Mucosa of stomach (tissue), 1 donor: ENCODE data around the gene TMEM215.
"Not testable (repeated sequence)": the region's sequence is repeated elsewhere in the genome, so short reads cannot be mapped to it uniquely, and the experiment has no call there.

Experiments used
- H3K27me3 ChIP-seq: one replicate; pipeline ENCODE4 v1.7.0; 2013; ENCODE audit warnings: mild to moderate bottlenecking, low read length; ENCODE audit not compliant: control insufficient read depth, insufficient read depth
- H3K36me3 ChIP-seq: one replicate; pipeline ENCODE4 v1.7.0; 2013; ENCODE audit warnings: low read length; ENCODE audit not compliant: control insufficient read depth, insufficient read depth
- H3K4me1 ChIP-seq: one replicate; pipeline ENCODE4 v1.7.0; 2013; ENCODE audit warnings: mild to moderate bottlenecking, low read length; ENCODE audit not compliant: control insufficient read depth, insufficient read depth
- H3K4me3 ChIP-seq: one replicate; pipeline ENCODE4 v1.7.0; 2013; ENCODE audit warnings: low read length
- H3K9ac ChIP-seq: one replicate; pipeline ENCODE4 v1.7.0; 2013; ENCODE audit warnings: mild to moderate bottlenecking, low read length, moderate library complexity
- H3K9me3 ChIP-seq: one replicate; pipeline ENCODE4 v1.7.0; 2013; ENCODE audit warnings: mild to moderate bottlenecking, low read length, moderate library complexity; ENCODE audit not compliant: control insufficient read depth
- donor health status: Pancreatic carcinoma.

The TMEM215 gene

GRCh38 chr9:32787816-32788215, 4.5 kb downstream of the TMEM215 start:
- H3K4me3 ChIP-seq, result no peak overlapping the region
- H3K27me3 ChIP-seq, result peaks cover 21% of the 10 kb centered on the region
- no peaks in the 10 kb centered on the region for H3K4me1 ChIP-seq
- no peaks in the 10 kb centered on the region for H3K36me3 ChIP-seq
- H3K9ac ChIP-seq, result no peak overlapping the region
- no peaks in the 10 kb centered on the region for H3K9me3 ChIP-seq

GRCh38 chr9:32796015-32796414, 12.7 kb downstream of the TMEM215 start:
- H3K27me3 ChIP-seq, H3K4me1 ChIP-seq, H3K9me3 ChIP-seq, H3K36me3 ChIP-seq, H3K4me3 ChIP-seq, H3K9ac ChIP-seq: not testable (repeated sequence)

DNA sequence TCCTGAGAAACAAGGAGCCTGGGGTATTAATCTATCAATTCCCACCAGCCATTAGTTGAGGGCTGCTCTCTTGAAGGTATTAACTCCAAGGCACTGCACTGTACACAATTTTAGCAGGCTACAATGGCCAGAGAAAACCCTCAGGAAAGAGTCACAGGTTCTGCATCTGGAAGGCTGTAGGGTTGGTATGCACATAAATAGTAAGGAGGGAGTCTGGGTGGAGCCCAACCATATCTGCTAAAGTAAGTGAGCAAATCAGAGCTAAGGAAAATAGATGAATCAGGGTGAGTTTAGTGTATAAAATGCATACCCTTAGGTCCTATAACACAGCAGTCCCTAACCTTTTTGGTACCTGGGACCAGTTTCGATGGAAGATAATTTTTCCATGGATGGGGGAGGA, 18.2 kb downstream of the TMEM215 start:
- Histone ChIP-seq H3K27me3 (no peaks in the 10 kb centered on the region), H3K4me3 (no peak overlapping the region), H3K36me3 (no peaks in the 10 kb centered on the region), H3K9ac (no peak overlapping the region), H3K9me3 (no peaks in the 10 kb centered on the region), H3K4me1 (no peaks in the 10 kb centered on the region)

DNA sequence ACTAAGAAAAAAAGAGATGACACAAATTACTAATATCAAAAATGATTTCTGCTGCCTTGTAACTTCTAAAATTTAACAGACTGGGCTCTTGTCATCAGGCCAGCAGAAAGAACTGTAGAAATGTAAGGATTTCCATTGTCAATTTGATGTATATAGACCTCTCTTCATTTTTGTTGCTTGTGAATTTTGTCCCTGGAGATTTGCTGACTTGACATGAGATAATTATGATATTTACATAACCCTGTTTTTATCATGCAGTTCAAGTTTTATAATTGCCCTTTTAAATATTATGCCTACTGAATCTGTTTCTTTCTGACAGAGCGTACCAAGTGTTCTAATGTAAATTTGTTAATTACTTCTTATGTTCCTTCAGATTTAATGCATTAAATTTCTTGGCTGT, 23.9 kb downstream of the TMEM215 start:
- H3K4me3 ChIP-seq, result no peak overlapping the region
- H3K9ac ChIP-seq, result no peak overlapping the region
- H3K36me3 ChIP-seq, result no peaks in the 10 kb centered on the region
- no peaks in the 10 kb centered on the region for H3K9me3 ChIP-seq
- no peaks in the 10 kb centered on the region for H3K27me3 ChIP-seq
- H3K4me1 ChIP-seq, result no peaks in the 10 kb centered on the region

GRCh38 chr9:32811246-32811645, 27.9 kb downstream of the TMEM215 start:
- H3K4me1 ChIP-seq, result no peaks in the 10 kb centered on the region
- H3K27me3 ChIP-seq, result no peaks in the 10 kb centered on the region
- no peak overlapping the region for H3K4me3 ChIP-seq
- no peaks in the 10 kb centered on the region for H3K9me3 ChIP-seq
- H3K9ac ChIP-seq, result no peak overlapping the region
- no peaks in the 10 kb centered on the region for H3K36me3 ChIP-seq

DNA sequence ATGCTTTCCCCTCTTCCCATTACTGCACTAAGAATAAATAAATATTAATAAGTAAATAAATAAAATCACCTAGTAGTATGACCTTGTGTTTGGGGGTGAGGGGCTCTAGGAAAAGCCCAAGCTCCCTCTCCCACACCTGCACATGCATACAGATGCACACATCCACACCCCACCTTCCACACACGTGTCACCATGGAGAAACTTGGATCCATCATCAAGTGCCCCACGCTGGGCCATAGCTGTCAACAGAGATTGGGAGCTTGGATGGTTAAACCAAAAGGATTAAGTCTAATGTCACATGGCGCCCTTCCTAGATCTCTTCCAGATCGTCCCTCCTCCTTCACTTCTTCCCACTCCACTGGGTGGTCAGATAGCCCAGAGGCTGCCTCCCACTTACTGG, 37.0 kb downstream of the TMEM215 start:
- no peak overlapping the region for H3K9ac ChIP-seq
- H3K4me3 ChIP-seq, result no peak overlapping the region
- H3K27me3 ChIP-seq, result no peaks in the 10 kb centered on the region
- no peaks in the 10 kb centered on the region for H3K9me3 ChIP-seq
- no peaks in the 10 kb centered on the region for H3K36me3 ChIP-seq
- no peaks in the 10 kb centered on the region for H3K4me1 ChIP-seq

DNA sequence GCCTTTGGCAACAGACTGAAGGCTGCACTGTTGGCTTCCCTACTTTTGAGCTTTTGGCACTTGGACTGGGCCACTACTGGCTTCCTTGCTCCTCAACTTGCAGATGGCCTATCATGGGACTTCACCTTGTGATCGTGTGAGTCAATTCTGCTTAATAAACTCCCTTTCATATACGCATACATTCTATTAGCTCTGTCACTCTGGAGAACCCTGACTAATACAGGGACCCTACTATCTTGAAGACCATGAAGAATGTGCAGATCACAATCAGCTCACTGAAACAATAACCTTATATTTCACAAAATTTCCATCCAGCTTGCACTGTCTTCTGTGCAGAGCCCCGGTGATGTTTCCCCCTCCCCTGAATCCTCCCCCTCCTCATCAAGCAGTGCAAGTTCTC, 39.8 kb downstream of the TMEM215 start:
- H3K9ac ChIP-seq, result no peak overlapping the region
- no peaks in the 10 kb centered on the region for H3K4me1 ChIP-seq
- H3K9me3 ChIP-seq, result no peaks in the 10 kb centered on the region
- no peaks in the 10 kb centered on the region for H3K27me3 ChIP-seq
- H3K36me3 ChIP-seq, result no peaks in the 10 kb centered on the region
- no peak overlapping the region for H3K4me3 ChIP-seq

DNA sequence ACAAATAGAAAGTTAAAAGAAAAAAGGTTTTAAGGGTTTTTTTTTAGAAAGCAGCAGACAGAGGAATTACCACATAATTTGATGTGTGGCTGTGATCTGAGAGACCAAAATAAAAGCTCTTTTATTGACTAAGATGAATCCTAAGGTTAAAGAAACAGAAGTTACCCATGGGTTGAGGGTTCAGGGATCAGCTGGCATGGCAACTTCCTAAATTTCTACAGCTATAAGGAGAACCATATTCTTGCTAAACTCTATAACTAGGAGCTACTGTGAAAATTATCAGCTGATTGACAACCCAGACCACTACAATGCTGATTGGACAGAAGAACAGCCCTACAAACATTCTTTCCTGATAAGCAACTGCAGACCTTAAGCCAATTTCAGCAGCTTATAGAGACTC, 40.2 kb downstream of the TMEM215 start:
- no peaks in the 10 kb centered on the region for H3K9me3 ChIP-seq
- H3K27me3 ChIP-seq, result no peaks in the 10 kb centered on the region
- no peaks in the 10 kb centered on the region for H3K36me3 ChIP-seq
- no peak overlapping the region for H3K9ac ChIP-seq
- H3K4me1 ChIP-seq, result no peaks in the 10 kb centered on the region
- no peak overlapping the region for H3K4me3 ChIP-seq

DNA sequence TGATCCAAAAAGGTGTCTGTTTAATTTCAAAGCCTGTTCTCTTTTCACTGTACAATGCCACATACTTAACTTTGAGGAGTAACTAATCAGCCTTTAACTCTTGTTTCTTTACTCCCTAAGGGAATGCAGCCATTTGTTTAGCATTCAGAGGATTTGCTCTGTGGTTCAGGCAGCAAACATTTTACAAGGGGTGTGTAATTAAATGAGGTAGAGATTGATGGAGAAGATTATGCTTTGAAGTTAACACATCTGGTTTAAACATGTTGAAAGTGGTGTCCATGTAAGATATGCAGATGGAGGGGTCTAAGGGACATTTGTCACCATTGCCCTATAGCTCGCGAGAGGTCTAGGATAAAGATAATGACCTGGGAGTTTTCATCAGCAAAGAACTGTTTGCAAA, 41.9 kb downstream of the TMEM215 start:
- no peaks in the 10 kb centered on the region for H3K4me1 ChIP-seq
- no peaks in the 10 kb centered on the region for H3K27me3 ChIP-seq
- no peaks in the 10 kb centered on the region for H3K36me3 ChIP-seq
- H3K9me3 ChIP-seq, result no peaks in the 10 kb centered on the region
- H3K4me3 ChIP-seq, result no peak overlapping the region
- no peak overlapping the region for H3K9ac ChIP-seq

GRCh38 chr9:32828861-32829260, 45.5 kb downstream of the TMEM215 start:
- Histone ChIP-seq H3K4me3 (no peak overlapping the region), H3K9ac (no peak overlapping the region), H3K9me3 (no peaks in the 10 kb centered on the region), H3K36me3 (no peaks in the 10 kb centered on the region), H3K4me1 (no peaks in the 10 kb centered on the region), H3K27me3 (no peaks in the 10 kb centered on the region)

DNA sequence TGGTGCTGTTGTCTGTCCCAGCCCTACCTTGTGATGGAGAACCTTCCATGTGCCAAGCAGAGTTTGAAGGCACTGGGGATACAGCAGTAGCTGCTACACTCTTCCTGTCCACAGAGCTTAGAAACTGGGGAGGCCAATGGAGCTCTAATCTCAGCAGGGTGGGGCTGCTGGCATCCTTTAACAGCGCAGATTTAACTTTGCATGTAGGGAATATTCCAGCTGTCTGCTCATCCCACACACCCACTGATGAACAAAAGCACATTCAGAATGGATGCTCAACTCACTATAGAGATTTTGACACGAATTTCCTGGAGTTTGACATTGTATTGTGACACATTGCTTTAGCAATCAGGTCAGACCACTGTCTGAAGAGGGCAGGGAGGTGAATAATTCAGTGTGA, 49.0 kb downstream of the TMEM215 start:
- H3K9me3 ChIP-seq, result no peaks in the 10 kb centered on the region
- no peaks in the 10 kb centered on the region for H3K4me1 ChIP-seq
- no peaks in the 10 kb centered on the region for H3K27me3 ChIP-seq
- no peaks in the 10 kb centered on the region for H3K36me3 ChIP-seq
- H3K9ac ChIP-seq, result no peak overlapping the region
- no peak overlapping the region for H3K4me3 ChIP-seq
